Hepatocyte (in vitro differentiated cells): ENCODE data around the gene UBL3.

Experiments
- CTCF ChIP-seq: fragments of 200-600 bp; sonication (generic); IDR thresholded peaks from 2 replicates; pipeline ENCODE4 v1.5.1; 2016; ENCODE audit warnings: antibody characterized with exemption, mild to moderate bottlenecking; ENCODE audit not compliant: poor library complexity
- EZH2 ChIP-seq: fragments of 200-600 bp; sonication (generic); IDR thresholded peaks from 2 replicates; pipeline ENCODE4 v1.6.1; 2016; ENCODE audit warnings: antibody characterized with exemption, mild to moderate bottlenecking, borderline replicate concordance
- EZH2phosphoT487 ChIP-seq: fragments of 200-600 bp; sonication (generic); IDR thresholded peaks from one replicate; pipeline ENCODE4 v1.6.1; 2018; ENCODE audit warnings: antibody characterized with exemption, mild to moderate bottlenecking, low read depth, moderate library complexity; ENCODE audit not compliant: unreplicated experiment, severe bottlenecking

GRCh38 chr13:29740961-29741360 lies 109.5 kb downstream of the UBL3 start:
- TF ChIP-seq CTCF (no peak), EZH2 (no peak), EZH2phosphoT487 (no peak)
